ENCODE measurements around the gene OR2S2.
A peak's percentile ranks its signal among the peaks of the same experiment; 100 is the strongest.
"Not testable (repeated sequence)": the region's sequence is repeated elsewhere in the genome, so short reads cannot be mapped to it uniquely, and the experiment has no call there.

The OR2S2 gene

DNA sequence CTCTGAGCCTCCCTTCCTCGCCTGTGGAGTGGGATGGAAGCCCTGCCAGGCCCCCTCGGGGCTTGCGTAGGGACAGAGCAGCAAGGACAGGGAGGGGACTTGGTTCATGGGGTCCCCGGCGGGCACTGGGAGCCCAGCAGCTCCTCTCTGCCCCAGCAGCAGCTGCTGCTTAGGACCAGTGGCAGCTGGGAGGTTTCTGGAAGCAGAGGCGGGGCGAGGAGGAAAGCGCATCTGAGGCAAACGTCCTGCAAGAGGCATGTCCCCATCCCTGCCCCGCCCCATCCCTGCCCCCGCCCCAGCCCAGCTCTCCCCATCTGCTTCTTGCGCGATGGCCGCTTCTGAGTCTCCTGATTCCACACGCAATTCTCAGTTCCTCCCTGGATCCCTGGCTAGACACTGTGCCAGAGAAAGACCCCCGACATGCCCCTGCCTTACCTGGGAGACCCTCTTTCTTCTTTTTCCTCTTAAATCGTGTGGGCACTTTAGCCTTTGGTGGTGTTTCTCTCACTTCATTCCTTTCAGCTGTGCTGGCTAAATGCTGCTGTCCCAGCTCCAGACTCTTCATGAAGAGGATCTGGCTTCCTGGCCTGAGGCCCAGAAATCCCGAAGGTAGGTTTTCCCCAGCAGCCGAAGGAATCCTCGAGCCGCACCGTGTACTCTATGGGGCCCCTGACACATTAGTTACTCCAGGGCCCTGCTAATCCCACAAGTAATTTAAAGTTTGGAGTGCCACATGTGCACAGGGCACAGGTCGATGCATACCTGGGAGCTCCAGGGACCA is 4.4 kb upstream of the OR2S2 start:
- DNase-seq = peak; percentile 53

DNA sequence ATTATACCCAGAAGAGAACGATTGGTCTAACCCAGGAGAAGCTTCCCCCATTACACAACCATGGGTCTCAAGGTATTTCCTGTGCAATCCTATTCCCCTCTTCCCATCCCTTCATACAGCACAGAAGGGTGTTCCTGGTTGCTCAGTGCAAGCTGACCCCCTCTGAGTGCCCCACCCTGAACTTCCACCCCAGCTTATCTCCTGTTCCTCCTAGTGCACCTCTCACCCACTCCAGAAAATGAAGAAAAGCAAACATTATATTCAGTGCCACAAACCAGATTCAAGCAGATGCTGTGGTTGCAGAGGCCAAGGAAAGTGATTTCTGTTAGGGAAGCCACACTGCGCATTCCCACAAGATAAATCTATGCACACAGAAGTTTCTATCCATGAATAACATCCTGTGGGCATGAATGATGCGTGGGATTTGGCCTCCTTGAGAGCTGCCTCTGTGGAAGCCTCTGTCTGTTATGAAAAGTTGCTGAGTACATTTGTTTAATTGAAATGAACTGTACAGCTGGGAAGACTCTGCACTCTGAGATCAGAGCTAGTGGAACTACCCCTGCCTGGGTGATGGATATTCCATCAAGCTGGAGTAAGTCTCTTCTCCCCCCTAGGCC is 2.2 kb upstream of the OR2S2 start:
- DNase-seq = no peak

DNA sequence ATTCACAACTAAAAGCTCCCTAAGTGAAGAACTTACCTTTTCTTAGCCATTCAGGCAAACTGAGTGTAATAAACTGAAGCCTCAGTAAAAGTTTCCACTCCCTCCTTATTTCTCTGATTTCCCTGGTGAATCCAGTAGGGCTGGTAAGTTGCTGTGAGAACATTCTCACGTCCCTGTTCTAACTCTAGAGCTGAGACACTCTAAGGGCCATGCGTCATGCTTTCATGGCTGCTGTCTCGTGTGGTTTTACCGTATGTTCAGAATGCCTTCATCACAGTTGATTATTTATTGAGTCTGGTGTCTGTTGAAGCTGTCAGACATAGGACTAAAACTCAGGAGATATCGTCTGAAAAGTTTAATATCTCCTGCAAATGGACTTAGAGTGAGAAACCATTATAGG is 1.3 kb downstream of the OR2S2 start:
- DNase-seq = no peak

DNA sequence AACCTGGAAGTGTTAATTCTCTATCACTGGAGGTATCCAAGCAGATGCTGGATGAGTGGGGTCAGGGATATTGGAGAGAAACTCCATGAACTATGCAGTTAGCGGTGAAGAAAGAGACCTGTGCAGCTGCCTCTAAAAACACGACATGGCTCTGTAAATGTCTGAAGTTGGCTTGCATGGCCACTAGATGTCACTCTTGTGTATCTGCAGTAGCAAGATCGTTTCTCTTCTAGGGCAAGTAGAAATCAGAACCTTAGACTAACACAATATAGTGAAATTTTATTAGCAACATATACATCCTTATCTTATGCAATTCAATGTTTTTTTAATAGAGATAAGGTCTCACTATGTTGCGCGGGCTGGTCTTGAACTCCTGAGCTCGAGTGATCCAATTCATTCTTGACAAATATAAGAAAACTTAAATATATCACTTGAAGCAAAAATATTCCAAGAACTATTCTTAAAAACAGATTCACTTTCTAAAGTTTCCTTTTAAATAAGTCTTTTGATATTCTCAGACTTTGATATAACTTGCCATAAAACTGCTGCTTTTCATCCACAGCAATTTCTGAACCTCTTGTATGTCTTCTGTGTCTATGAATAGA is 2.9 kb downstream of the OR2S2 start:
- DNase-seq = peak; percentile 69

DNA sequence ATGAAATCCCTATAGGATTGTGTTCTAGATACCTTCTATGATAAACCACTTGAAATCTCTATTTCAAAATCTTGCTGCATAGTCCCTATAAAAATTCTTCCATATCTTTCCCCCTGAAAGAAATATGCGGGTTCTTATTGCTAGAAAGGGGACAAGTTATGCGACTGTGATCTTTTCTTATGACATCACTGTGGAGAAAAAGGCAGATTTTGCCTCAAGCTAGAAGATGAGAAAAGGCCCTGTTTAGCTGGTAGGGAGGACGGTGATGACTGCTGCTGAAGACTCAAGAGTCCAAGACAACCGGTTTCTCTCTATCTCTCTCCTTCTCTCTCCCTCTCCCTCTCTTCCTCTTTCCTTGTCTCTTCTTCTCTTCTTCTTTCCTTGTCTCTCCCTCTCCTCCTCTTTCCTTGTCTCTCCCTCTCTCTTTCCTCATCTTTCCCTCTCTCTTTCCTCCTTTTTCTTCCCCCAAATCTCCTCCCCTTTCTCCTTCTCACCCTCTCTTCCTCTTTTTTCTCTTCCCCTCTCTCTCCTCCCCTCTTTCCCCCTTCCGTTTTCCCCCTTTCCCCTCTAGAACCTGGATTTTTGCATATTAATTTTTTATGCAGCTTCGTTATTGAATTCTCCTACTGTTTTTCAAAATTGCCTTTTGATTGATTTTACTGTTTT is 5.3 kb downstream of the OR2S2 start:
- DNase-seq = no peak

DNA sequence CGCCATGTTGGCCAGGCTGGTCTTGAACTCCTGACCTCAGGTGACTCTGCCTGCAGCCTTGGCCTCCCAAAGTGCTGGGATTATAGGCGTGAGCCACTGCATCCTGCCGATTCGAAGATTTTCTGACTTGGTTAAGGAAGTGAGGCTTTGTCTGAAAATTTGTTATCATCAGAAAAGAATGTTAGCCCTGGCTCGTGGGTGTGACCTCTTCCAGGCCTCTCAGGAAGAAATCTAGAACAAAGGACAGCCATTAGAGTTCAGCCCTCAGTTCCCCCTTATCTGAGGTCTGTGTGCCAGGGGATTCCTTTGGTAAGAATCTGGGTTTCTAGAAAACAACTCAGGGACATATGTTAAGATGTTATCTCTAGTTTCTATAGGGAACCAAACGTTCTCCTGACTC is 6.2 kb downstream of the OR2S2 start:
- DNase-seq = no peak

DNA sequence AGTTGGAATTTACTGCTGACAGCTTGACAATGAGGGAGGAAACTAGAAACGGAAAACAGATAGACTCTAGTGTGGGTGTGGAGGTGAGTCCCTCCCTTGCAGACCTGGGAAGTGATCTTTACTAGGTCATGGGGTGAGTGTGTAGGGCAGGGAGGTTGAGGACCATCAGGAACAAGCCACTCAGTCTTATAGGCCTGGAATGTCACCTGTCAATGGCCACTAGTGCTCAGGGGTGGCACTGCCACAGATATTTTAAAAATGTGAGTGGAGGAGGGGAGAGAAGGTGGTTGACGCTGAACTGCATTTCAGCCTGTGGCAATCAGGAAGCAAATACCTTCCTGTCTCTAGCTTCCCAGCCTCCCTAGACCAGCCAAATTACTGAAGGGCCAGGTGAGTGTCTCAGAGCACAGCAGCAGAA is 9.0 kb downstream of the OR2S2 start:
- no peak for DNase-seq

DNA sequence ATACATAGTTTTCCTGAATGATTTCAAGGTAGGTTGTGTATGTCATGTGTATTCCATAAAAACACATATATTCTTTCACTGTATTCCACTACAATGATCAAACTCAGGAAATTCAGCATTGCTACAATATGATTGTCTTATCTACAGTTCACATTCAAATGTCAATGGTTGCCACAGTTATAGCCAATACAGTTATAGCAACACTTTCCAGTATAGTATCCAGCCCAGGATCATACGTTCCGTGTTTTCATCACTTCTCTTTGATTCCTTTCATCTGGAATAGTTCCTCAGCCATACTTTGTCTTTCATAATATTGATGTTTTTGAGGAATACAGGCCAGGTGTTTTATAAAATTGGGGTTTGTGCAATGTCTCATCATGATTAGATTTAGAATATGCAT is 9.5 kb downstream of the OR2S2 start:
- no peak for DNase-seq

DNA sequence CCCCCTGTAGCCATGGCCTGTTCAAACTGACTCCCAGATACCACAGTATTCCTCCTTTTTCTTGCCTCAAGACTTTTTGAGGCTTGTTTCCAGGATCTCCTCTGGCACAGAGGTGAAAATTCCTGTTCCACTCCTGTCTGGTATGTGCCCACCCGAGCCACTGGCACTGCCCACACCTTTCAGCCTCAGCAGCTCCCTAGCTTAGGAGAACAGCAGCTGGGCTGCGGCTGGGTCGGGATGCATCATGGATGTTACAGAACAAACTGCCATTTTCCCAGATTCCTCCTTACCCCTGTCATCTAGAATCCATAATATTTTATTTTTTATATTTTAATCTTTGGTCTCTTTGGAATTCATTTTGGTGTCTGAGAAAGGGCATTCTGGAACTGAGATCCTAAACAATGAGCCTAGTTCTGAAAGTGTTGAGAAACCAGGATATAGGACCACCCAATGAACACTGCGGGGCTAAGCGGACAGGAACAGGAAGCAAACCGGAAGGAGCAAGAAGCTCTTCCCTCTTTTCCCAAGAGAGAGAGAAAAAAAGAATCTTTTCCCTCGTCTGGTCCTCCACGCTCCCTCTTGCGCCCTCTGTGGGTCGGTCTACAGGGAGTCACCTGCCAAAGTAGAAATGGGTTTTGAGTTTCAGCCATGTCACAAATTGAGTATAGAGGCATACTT is 12.5 kb downstream of the OR2S2 start:
- DNase-seq = peak; percentile 80

DNA sequence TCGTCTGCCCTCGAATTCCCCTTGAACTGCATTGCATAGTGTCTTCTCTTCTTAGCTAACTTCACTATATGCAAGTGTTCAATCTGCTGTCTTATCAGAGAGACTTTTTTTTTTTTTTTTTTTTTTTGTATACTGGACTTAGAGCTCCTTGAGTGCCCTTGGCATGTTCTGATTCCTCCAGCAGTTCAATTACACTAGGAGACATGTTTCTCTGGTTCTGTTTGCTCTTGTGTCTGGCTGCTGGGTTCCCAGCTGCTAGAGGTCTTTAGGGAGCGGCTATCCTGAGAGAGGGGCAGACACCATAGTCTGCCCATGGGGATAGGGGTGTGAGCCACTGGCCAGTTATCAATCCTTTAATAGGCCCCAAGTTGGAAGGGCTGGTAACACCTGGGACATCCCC is 13.1 kb downstream of the OR2S2 start:
- DNase-seq = no peak

DNA sequence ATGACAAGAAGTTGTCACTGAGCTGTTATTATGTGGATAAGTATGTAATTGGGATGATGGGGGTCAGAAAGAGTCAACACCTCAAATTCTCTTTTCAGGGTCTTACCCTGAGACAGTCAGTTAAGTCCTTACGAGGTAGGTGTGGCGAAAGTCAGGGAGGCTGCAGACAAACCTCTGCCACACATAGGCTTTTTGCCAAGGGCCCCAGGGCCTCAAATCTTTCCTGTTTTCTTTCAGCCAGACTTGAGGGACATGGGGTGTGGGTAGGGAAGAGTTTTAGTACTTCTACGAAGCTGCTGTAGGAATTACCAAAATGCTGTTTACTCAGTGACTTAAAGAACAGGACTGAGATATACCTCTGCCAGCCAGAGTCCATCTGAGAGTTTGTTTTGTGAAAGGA is 13.8 kb downstream of the OR2S2 start:
- DNase-seq = no peak

DNA sequence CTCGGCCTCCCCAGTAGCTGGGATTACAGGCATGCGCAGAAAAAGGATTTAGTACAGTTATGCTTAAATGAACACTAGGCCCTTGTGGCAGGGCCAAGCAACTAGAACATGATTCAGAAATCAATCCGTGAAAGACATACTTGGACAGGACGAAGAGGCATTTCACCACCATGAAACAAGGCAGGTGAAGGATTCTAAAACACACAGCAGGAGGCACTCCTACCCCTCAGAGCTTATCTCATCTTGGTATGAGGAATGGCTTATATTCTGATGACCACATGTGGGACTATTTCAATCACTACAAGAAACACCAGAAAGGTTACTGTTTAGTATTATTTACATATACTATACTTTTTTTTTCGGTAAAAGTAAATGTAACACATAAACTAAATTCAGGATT is 15.7 kb downstream of the OR2S2 start:
- no peak for DNase-seq

DNA sequence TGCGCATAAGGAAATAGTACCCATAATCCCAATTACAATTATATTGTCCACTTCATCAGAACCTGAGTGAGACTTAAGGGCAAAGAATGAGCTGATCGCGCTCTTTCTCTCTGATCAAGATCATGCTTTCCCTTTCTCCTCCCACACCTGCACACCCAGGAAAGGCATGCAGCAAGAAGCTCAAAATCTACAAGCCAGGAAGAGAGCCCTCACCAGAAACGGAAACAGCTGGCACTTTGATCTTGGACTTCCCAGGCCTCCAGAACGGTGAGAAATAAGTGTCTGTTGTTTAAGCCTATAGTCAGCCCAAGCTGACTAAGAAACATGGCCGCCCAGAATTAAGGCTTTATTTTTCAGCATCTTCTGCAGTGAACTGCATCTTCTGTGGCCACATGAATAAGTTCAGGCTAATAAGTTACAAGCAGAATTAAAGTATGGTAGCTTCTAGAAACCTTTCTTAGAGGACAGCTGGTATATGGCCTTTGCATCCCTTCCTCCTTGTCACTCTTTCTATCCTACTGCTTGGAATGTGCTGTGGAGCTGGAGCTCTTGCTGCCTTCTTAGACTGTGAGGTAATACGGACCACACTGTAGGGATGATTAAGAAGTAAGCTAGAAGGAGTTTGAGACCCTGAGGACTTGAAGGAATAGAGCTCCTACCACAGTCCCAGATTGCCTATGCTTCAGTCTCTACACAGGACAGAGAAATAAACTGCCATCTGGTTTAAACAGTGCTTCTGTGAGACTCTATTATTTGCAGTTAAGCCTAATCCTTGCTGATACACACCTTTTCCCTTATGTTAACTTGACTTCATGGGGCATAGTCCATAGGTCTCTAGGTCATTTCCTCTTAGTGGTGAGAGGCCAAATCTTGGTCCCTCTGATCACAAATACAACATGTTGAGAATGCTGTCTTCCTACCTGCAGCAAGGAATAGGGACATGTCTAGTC is 17.2 kb downstream of the OR2S2 start:
- DNase-seq = no peak

DNA sequence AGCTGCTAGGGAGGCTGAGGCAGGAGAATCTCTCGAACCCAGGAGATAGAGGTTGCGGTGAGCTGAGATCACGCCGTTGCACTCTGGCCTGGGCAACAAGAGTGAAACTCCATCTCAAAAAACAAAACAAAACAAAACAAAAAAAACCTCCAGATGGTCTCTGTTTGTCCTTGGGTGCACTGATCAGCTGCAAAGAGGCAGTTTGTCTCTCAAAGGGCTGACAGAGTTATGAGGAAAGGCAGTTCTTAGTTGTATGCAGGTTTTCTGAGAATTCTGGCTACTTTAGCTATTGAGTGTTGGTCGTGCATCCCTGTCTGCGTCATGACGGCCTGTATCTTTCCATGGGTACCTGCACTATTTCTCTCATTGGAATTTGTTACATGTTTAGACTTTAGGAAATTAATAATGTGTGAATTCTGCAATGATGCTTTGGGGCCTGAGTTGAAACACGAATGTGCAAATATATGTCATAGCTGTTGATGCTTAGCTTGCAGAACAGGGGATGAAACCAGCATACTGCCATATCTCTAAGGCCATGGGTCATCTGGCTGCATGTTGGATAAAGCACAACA is 18.2 kb downstream of the OR2S2 start:
- DNase-seq = no peak

DNA sequence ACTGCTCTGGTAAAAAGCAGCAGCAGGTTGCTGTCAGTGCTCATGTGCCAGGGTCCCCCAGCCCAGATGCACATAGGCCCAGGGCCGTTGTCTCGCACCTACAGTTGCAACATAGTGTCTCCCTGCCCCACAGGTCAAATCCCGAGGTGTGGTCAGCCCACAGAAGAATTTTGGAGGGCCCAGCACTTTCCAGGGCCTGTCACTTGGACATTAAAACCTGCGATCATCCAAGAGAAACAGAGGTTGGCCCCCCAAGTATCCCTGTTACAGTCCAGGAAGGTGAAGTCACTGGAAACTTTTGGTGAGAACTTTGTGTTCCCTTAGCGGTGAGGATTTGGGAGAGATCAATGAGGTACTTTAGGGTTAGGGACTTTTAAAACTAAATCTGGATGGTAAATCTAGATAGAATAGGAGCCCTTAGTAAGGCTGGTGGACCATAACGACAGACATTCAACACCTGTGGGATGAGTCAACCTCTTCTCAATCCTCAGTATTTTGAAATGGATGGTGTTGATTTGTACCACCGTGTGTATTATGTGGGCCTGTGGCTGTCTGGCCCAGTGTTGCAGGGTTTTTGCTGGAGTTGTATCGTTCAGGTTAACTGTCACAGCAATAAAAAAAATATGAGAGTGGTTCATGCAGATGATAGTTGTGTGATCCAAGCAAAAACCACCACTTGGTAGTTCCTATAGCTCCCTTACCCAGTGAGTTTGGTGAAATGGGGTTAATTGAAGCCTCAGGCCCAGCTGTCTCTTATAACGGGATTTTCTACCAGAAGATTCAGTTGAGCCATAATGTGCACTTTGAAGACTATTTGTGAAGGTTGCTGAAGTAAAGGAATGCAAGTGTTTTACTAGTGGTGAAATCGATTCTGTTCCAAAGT is 19.2 kb downstream of the OR2S2 start:
- DNase-seq = no peak

DNA sequence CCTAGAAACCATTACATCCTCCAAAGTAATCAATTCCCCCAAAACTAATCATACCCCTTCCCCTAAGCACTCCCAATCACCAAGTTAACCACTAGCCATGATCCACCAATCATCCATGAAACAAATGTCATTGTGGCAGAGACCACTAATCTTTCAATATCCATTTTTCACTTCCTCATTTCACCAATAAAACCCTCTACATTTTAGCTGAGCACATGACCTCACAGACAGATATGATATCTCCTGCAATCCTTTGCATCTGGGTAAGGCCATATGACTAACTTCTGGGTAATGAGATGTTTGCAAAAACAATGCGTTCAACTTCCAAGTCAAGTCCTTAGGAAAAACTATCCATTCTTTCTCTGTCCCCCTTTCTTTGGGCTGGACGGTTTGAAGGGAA is 20.7 kb downstream of the OR2S2 start:
- no peak for DNase-seq

DNA sequence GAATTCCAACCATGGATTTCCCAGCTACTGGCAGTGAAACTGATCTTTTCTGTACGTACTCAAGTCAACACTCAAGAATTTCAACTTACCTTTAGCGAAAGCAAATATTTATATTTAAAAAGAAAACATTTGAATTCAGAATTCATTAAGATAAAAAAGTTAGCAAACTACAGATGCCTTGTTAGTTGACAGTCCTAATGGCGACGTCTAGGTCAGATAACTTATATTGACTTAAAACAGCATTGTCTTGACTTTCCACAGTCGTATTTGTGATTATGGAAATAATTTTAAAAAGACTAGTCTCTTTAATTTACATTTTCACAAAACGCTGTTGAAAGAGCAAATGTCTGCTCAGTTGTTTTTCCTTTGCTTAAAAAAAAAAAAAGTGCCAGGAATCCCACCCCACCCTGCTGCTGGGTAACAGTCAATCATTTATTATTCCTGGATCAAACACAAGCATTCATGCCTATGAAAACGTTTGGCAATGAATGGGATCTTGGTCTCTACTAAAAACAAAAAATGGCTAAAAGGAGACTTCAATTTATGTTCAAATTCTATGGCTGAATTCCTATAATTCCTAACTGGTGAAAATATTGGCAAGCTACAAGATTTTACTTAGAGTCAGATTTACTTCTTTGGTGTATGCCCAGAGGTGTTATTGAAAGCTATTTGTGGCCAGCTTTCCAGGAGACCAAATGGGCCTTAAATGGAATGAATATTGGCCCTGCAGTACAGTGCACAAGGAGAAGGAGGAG is 22.0 kb downstream of the OR2S2 start:
- no peak for DNase-seq

DNA sequence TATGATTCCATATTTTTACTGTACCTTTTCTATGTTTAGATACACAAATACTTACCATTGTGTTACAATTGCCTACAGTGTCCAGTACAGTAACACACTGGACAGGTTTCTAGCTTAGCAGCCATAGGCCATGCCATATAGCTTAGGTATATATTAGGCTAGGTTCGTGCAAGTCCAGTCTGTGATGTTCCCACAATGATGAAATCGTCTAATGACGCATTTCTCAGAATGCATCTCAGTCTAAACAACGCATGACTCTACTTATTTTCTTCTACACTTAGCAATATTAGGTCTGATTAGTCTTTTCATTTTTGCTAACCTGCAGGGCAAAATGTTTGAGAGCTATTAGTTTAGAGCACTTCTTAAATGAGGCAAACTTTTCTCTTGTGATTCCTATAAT is 22.7 kb downstream of the OR2S2 start:
- DNase-seq = no peak

DNA sequence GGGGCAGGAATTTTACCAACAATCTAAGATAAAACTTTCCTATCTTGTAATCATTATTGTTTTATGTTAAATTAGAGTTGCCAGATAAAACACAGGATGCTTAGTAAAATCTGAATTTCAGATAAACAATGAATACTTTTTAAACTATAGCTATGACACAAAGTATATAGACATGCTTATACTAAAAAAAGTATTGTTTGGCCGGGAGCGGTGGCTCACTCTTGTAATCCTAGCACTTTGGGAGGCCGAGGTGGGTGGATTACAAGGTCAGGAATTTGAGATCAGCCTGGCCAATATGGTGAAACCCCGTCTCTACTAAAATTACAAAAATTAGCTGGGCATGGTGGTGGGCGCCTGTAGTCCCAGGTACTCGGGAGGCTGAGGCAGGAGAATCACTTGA is 23.9 kb downstream of the OR2S2 start:
- not testable (repeated sequence) for DNase-seq

DNA sequence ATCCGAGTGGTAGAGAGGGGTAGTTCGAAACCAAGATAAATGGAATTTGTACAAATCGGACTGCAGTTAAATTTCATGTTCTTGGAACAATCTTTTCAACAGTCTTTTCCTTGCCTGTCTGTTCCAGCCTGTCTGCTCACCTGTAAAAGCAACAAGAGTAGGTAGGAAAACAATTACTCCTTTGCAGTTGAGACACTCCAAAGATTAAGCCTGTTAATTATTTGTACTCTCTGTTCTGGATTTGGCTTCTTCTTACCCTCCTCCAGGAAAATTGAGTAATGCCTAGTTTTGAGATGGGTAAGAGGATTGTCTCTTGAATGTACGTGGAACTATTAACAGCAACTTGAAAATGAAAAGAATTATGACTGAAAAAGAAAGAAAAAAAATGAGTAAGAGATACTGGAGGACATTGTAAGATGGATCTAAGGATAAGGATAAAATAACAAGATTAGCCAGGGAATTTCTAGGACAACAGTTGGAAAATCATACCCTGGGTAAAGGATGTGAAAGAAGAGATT is 24.3 kb downstream of the OR2S2 start:
- DNase-seq = no peak

Measured in right hindlimb (tissue), 1 donor.